HTERT RPE-1 (cell line): ENCODE data around the gene PECR.

Experiments
- in situ Hi-C: fragments of 300-500 bp; cut with MboI; formaldehyde crosslinking; loops from 4 replicates; pipeline ENCODE4 v1.14.3; 2020; ENCODE audit warnings: low sequenced_read_pairs

The PECR gene

DNA sequence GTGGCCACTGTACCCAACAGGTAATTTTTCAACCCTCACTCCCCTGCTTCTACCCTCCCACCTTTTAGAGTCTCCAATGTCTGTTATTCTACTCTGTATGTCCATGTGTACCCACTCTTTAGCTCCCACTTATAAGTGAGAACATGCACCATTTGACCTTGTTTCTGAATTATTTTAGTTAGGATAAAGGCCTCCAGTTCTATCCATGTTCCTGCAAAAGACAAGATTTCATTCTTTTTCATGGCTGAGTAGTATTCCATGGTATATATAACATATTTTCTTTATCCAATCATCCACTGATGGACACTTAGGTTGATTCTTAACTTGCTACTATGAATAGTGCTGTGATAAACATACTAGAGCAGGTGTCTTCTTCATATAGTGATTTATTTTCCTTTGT, 9.1 kb downstream of the PECR start:
- in situ Hi-C loops = no loop called here

DNA sequence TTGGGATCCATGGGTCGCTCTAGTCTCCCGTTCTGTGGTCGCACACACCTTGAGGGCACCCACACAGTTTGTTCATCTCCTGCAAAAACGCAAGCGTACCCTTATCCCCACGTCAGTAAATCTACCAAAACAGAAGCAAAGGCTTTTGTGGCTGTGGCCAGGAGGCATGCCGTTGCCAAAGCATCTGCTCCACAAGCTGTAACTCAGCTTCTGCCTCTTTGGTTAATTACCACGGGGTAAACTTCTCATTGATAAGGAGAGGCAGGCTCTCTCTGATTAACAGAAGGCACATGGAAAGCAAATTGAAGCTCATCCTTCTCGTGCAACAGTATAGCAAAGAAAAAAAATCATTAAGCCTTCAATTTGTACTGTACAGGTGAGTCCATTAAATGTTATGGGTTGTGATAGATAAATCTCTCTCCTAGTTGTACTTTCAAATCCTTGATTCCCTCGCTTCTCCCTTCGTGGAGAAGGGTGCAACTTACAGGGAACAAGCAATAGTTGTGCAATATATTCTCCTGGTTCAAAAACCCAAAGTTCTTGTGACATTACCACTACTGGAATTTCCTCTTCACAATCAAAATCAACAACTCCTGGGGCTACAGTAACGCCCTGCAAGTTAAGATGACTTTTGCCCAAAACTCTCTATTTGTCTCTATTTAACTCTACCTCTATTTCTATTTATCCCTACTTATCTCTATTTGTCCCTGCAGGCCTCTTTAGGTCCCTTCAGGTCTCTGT, 10.3 kb downstream of the PECR start:
- in situ Hi-C loops = no loop called here

DNA sequence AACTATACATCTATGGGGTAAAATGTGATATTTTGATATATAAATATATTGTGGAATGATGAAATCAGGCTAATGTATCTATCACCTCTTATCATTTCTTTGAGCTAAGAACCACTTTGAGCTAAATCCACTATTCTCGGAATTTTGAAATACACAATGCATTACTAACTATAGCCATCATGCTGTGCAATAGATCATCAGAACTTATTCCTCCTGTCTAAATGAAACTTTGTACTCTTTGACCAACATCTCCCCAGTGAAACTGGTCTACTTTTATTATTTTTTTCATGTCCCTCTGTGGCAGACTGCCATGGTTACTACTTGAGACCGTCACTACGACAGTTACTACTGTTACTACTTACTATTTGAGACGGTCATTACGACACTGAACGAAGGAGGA, 11.4 kb downstream of the PECR start:
- in situ Hi-C loops = no loop called here

DNA sequence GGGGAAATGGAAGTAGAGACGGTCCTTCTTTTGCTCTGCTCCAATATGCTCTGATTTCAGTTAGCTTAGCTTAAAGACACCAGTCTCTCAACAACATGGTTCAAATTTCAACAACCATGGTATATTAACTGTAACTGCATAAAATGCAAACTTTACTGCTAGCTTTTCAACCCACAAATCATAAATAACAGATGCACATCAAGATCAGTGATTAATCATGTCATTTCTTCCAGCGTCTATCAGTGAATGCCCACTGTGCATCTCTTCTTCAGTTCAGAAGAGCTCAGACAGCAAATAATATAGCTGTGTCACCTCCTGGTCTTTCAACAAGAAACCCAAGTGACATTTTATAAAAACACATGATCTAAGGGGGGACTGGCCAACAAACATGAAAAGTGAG, 12.6 kb downstream of the PECR start:
- in situ Hi-C loops = no loop called here

DNA sequence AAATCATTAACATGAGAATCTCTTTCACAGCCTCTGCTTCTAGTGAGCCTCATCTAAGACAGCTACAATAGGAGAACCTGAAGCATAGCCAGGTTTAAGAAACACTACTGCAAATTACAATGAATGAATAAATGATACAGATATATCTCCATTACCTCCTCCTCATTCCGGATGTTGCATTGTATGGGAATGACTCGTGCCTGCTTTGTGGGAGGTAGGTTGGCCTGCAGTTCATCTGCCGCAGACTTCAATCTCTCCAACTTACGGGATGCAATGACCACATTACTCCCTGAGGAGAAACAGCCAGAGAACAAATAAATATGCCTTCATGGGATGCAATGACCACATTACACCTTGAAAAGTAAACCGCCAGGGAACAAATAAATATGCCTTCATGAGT, 15.4 kb downstream of the PECR start:
- in situ Hi-C loops = no loop called here

DNA sequence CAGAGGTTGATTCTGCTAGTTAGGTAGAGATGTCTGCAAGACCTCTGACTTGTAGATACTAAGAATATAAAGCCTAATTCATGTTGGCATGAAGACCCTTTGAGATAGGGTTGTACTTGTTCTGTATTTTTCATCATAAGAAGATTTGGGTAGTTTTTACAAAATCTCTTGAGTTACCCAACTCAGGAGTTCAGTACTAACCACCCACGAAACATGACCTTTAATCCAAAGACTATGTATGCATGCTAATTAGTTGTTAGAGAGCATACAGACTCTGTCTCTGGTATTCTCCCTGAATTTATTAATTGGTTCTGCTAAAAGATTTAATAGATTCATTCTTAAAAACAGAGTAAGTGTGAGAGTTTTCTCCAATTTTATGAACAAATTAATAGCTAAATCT, 16.9 kb downstream of the PECR start:
- in situ Hi-C loops = no loop called here

DNA sequence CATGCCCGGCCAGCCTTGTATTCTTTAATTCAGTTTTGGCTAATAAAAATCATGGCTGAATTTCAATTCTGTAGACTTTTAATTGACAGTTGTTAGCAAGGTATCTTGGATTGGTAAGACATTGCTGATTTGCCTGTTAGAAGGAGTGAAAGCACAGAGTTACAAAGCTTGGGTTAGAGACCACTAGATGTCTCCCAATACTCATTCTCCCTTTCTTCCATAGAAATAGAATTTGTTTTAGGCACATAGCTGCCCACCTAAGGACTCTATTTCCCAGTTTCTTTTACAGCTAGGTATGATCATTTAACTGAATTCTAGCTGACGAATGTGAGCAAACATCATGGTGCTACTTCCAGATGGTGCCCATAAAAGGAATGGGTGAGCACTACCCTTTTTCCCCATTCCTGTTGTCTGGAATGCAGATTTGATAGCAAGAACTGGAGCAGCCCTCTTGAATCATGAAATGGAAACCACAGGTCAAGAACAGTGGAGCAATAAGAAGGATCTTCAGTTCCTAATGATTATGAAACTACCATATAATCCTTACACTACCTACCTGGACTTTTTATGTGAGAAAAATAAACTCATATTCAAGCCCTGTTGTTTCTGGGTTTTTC, 17.5 kb downstream of the PECR start:
- in situ Hi-C loops = no loop called here

DNA sequence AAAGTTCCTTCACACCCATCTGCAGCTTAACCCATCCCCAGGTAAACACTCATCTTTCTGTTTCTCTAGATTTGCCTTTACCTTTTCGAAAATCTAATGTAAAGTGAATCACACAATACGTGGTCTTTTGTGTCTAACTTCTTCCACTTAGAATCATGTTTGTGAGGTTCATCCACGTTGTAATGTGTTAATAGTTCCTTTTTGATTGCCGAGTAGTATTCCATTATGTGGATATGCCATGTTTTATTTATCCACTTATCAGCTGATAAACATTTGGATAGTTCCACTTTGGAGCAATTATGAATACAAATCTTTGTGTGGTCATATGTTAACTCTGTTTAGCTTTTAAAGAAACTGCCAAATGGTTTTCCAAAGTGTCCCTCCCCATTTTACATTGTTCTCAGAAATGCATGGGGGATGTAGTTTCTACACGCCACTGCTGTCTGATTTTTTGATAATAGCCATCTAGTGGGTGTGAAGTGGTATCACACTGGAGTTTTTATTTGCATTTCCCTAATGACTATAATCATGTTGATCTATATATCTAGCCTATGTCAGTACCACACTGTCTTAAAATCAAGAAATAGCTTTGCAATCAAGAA, 22.3 kb downstream of the PECR start:
- in situ Hi-C loops = no loop called here

DNA sequence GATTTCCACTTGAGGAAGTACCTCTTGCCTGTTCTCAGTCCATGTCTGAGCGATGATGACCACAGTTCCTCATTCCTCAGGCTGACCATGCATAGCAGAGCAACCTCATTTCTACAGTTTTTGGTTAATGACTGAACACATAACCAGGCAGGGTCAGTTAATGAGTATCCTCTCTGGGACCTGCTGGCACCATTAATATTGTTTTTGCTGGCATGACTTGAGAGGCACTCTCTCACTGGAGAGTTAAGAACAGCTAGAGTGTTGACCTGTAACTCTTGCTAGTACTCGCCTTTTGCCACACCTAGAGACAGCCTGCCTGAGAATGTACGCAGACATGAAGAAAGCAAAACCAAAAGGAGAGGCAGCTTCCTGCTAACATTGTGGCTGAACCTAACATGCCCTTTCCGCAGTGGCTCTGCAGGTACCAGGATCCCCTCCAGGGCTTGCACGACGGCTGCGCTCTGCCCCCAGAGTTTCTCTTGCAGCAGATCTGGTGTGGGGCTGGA, 23.9 kb downstream of the PECR start:
- in situ Hi-C loops = no loop called here

DNA sequence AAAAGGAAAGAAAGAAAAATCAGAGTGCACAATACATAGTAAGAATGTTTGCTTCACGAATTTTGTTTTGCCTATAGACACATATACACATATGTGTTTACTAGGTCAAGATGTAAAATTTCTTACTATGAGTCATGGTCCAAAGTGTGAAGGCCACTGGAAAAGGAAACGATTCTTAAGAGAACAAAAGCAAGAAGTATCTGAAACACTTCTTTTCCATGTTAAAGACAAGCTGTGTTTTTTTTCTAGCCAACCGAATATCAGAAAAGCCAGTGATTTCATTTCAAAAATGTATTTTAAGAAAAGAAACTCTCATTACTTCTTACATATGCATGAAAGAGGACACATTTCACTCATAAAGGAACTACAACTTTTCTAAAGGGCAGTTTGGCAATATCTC, 24.9 kb downstream of the PECR start:
- in situ Hi-C loops = no loop called here

DNA sequence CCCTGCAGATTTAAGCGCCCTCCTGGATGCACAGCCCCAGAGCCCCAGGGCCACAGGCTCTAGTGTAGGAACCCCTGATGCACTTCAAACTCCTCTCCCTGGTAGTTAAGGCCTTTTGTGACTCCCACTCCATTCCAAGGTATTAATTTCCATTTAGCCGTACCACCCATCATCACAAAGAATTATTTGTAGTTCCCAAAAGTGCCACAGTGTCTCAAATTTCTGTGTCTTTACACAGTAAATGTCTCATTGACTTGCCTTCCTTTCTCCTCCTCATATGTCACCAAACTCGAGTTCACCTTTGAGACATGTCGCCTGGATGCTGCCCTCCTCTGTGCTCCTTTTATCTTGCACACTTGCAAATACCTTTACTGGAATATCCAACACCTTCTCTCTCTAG, 25.9 kb downstream of the PECR start:
- in situ Hi-C loops = no loop called here

DNA sequence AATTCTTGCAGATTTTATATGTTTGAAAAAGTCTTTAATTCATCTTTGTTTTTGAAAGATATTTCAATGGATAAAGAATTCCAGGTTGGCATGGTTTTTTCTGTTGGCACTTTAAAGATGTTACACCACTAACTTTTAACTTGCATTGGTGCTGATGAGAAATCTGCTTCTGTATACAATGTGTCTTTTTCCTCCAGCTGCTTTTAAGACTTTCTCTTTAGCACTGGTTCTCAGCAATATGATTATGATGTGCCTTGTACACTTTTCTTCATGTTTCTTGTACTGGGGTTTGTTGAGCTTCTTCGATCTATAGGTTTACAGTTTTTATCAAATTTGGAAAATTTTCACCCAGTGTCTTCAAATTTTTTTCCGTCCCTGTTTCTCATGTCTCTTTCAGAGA, 29.2 kb downstream of the PECR start:
- in situ Hi-C loops = no loop called here

DNA sequence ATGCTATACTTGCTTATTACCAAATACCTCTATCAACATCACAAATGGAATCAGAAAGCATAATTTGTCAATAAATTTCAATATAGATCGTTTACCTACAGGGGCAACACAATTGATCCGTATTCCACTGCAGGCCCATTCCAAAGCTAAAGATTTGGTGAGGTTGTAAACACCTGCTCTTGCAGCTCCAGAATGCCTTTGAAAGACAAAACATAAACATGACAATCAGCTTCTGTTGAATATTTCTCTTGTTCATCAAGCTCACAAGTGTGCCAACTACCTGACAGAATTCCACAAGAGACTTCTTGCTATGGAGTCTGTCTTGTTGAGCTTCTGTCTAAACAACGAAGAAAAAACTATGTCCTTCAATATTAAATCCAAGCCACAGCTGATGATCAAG, 30.3 kb downstream of the PECR start:
- in situ Hi-C loops = no loop called here

DNA sequence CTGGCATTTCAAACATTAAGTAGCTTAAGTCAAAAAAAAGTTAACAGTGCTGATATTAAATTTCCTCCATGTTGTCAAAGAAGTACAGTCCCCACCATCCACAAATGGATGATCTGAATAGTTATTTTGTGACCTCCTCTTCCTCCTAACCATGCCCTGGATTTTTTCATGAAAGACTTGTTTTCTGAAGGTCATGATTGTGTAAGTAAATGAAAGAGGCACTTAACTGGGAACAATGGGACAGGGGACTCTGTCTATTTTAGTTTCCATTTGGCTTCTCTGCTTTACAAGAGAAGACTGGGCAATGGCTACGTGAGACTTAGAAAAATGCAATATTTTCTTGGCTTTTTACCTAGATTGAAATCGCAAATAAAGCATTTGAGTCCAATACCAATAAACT, 32.2 kb downstream of the PECR start:
- in situ Hi-C loops = no loop called here

DNA sequence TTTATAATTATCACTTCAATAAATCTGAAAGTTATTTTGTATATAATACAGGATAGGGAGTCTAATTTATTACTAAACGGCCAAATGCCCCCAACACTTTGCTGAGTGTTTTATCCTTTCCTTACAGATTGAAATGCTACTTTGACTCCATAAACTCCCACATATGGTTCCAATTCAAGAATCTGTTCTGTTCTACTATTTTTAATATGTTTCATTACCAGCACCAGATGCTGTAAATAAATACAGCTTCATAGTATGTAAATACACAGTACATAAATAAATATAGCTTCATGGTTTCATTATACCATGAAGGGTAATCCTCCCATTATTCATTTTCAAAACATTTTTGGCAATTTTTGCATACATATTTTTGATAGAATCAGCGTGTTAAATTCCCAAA, 34.2 kb downstream of the PECR start:
- in situ Hi-C loops = no loop called here

DNA sequence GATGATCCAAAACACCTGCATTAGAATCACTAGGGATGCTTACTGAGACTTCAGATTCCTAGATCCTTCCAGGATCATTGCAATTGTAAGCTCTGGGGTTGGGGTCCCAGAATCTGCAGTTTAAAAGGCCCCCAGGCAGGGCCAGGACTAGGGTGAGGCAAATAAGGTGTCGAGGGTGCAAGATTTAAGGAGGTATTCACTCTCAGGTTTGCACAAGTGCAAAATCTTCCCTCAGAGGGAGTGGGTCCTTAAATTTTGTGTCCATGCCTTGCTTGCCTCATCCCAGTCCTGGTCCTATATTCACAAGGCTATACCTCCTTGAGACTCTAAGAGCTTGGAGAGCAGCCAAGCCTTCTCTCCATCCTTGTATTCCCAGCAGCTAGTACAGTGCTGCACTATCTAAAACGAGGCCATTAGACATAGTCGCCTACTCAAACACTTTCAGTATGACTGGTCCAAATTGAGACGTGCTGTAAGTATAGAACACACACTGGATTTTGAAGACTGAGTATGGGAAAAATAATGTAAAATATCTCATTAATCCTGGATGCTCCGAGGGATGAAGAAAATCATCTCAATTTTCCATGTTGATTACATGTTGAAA, 36.6 kb downstream of the PECR start:
- in situ Hi-C loops = no loop called here

DNA sequence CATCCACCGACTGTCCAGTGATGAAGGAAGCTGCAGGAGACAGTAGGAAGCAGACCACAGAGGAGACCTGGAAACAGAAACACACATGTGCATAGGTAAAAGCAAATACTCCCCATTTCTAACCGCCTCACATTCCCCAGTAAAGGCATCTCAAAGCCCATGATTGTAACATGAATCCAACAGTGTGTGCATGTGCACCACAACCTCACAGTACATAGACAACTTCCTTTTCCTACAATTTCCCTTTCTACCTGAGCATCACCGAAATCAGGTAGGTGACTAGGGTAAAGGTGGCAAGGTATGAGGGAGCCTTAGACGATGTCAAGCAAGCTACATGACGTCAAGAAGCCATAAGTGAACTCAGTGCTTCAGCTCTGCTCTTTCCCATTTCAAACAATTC, 37.7 kb downstream of the PECR start:
- in situ Hi-C loops = no loop called here

DNA sequence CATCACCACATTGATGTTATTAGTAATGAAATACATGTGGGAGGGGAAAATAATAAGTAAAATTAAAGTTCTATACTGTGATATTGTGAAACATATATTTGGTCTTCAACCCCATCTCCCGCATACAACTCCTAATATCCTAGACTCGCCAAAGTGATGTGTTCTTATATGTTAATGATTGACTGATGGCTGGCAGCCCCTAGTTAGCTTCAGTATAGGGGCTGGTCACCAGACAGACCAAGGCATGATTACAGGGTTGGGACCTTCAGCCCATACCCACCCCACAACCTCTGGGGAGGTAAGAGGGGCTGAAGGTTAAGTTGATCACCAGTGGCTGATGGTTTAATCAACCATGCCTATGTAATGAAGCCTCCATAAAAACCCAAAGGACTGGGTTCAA, 40.2 kb downstream of the PECR start:
- in situ Hi-C loops = no loop called here

DNA sequence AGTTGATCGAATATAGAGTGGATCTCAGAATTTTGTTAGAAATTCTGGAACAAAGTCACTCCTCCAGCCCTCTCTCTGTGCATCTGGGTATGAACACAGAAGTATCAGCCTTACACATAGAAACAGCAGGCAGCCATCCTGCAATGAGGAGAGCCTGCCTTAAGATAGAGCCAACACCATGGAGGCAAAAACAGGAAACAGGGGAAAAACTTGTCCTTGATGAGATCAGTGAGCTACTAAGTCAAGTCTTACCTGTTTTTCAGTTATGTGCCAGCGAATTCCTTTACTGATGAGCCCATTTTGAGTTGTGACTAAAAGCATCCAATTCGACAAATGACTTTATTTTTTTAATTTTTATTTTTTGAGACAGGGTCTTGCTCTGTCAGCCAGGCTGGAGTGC, 41.7 kb downstream of the PECR start:
- in situ Hi-C loops = no loop called here

DNA sequence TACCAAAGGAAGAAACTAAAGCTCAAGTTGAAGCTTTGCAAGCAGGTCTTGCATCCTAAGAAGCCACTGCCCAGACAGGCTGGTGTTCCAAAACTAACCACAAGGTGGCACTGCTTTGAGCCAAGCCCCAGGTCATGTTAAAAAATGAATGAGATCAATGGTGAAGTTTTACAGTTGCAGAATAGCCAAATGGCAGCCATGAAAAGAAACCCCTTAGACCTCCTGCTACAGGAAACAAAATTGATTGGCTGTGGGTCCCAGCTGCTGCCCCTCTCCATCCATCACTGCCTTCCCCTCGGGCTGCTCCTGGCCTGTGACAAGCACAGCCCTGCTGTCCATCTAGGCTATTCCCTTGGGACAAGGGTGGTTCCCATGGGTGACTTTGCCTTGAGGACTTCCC, 47.5 kb downstream of the PECR start:
- in situ Hi-C loops = no loop called here

DNA sequence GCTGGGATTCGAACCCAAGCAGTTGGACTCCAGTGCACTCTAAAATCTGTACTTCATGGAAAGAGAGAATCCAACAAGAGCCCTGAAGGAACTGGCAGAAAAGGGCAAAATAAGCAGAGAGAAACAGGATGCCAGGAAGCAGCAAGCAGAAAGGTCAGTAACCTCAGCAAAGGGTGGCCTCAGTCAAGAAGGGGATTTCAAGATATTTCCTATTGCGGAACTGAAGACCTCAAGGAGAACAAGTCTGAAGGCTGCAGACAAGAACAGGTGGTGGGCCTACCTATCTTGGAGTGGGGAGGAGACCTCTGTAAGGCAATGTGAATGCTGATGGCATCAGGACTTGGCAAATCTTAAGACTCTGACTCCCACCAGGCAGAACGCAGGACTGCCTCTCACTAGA, 48.2 kb downstream of the PECR start:
- in situ Hi-C loops = no loop called here
